H4 (cell line): Measurements from ENCODE around the gene ROR2. TPM values are rescaled to one million over a fixed set of nuclear protein-coding genes. Genes with fewer than 3 reads are reported as not detected.

Source experiments
- DNase-seq: peaks from one replicate; pipeline ENCODE4 v3.0.0-alpha.2; 2015; ENCODE audit warnings: low spot score
- total RNA-seq: library from RNA; depleted of rRNA; stranded (reverse); fragments of >200 nt; shearing (Covaris generic); gene quantifications from 2 replicates; pipeline ENCODE4 v1.2.3, GENCODE V29; 2014

The ROR2 gene
- total RNA-seq, 1 experiment from 2014 or later, result 1.8 TPM

DNA sequence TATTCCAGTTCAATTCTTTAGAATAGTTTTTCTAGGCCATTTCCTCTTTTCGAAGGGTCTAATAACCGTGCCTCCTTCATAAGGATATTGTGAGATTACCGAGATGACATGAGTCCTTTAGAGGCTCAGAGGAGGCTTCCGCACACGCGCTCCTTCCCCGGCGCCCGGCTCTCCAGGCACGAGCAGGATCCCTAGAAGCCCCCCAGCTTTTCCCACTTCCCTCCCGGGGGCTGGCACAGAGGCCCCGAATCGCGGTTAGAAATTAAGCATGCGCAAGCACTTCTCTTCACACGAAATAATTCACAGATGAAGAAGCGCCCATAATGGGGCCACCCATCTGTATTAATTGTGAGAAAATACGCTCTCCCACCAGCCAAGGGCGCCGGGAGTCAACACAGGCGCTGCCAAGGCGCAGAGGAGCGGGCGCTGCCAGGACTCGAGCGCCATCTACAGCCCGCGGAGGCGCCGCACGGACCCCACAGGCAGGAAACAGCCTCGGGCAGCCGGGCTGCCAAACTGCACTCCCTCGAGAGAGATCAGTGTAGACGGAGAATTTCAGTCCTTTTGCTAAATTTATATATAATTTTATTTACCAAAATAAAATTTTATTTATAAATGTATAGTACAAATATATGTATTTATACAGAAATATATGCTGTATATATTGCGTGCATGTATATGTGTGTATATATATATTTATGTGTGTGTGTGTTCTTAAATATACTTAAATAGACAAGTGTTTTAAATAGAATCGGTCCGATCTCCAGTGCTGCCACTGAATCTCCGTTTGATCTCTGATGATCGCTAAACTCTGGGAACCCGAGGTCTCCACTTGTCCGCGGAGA lies 268.3 kb downstream of the ROR2 start:
- peak; percentile 44 for DNase-seq

GRCh38 chr9:91680998-91681397 lies 269.0 kb downstream of the ROR2 start:
- DNase-seq, result no peak

DNA sequence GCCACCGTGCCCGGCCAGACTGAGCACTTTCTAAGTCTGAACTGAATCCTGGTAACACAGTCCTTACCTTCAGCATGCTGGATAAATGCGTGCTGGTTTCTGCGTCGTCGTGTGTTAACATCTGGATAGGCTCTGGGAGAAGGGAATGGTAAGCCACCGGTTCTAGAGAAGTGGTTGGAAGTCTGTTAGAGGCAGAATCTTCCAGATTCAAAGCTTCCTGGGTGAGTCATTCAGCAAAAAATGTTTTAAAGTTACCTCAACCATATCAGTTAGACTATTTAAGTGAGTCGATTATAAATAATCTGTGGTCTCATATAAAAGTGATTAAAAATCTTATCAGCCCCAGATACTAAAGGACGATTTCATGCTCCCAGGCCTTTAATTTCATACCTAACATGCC lies 269.9 kb downstream of the ROR2 start:
- no peak for DNase-seq

GRCh38 chr9:91678807-91679580 lies 271.0 kb downstream of the ROR2 start:
- DNase-seq, result no peak

GRCh38 chr9:91677822-91678436 lies 272.1 kb downstream of the ROR2 start:
- no peak for DNase-seq

DNA sequence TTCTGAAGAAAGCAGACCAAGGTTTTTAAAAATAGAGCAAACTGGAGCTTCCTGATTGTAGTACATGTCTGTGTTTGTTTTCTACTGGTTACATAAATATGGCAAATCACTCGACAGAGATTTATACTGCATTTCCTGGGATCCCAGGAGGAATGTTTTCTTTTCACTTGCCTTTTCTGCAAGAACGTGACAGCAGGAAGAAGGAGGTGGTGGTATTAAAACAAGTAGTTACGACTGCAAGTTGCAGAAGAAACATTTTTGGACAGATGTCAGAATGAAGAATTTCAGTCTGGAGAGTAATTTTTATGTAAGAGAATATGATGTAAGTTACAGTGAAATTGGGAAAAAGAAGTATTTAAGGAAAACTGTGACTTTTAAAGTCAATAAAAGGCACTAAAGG lies 272.7 kb downstream of the ROR2 start:
- DNase-seq, result no peak

DNA sequence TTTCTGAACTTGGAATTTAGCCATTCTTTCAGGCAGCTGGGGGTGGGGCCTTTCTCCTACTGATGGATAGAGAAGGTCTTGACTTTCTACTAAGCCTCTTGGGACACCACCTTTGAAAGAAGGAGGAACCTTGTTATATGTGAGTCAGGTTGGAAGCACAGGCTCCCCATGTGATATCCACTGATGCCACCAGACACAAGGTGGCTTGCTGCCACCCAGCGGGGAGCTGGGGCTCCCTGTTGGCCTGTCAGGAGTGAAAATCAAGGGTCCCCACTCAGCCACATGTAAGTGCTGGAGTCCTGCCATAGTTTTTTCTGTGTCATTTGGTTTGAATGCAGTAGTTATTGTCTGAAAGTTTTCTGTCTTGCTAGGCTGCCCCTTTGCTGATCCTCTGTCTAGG lies 274.0 kb downstream of the ROR2 start:
- DNase-seq, result peak; percentile 36

DNA sequence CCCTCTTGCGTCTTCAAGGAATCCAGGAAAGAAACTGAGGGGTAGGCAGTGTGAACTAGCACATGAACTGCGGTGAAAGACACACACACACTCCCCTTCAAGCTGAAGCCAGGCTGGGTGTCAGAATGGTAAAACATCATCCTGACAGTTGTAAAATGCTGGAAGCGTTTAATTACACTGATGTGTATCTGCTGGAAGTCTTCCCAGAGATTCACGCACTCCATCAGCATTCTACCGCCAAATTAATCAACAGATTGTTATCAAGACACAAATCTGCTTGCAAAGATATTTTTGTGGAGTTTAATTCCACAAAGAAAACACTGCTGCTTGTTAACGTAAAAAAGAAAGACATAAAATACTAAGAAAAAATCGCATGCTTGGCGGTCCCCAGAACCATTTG lies 285.4 kb downstream of the ROR2 start:
- no peak for DNase-seq

DNA sequence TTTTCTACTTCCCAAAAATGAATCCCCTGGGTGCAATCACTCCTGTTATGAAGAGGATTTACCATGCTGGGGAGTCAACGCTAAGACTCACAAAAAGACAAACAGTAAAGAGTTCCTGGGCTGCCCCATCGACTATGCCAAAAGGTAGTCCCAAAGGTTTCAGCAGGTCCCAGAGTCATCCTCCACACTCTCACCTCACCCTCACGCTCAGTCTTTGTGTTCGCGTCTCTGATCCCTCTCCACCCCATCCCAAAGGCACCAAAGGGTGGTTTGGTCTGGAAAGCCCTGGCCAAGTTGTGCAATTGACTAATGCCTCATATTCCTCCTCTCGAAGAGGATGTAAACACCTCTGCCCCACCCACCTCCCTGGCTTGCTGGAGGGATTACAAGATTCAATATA lies 286.2 kb downstream of the ROR2 start:
- DNase-seq, result no peak

DNA sequence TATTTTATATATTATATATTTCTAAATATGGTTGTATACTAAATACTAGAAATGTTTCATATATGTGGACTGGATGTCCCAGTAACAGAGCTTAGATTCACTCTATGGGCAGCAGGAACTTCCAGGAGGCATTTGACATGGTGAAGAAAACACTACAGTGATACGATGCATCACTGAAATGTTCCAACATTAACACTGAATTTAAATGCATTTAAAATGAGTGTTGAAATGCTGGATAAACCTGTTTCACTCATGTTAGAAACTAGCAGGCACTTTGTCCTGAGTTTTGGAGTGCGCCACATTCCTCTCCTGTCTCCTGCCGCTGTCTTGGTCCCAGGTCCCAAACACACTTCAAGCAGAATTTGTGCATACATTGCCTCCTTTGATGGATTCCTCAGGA lies 288.6 kb downstream of the ROR2 start:
- DNase-seq, result no peak

DNA sequence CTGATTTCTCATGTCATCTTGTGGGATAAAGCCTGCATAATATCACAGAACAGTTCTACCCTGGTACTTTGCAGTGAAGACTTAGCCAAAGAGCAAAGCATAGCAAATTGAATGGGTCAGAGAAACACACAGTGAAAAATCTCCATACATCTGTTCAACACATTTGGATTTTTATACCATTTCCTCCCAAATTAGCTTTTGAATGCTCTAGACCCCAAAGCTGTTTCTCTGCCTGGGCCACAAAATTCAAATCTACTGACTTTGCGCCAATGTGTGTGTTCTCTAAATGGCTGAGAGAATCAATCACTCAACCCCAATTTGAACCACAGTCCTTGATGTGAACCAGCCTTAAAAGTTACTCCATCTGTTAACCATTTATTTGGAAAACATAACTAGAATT lies 289.5 kb downstream of the ROR2 start:
- no peak for DNase-seq

DNA sequence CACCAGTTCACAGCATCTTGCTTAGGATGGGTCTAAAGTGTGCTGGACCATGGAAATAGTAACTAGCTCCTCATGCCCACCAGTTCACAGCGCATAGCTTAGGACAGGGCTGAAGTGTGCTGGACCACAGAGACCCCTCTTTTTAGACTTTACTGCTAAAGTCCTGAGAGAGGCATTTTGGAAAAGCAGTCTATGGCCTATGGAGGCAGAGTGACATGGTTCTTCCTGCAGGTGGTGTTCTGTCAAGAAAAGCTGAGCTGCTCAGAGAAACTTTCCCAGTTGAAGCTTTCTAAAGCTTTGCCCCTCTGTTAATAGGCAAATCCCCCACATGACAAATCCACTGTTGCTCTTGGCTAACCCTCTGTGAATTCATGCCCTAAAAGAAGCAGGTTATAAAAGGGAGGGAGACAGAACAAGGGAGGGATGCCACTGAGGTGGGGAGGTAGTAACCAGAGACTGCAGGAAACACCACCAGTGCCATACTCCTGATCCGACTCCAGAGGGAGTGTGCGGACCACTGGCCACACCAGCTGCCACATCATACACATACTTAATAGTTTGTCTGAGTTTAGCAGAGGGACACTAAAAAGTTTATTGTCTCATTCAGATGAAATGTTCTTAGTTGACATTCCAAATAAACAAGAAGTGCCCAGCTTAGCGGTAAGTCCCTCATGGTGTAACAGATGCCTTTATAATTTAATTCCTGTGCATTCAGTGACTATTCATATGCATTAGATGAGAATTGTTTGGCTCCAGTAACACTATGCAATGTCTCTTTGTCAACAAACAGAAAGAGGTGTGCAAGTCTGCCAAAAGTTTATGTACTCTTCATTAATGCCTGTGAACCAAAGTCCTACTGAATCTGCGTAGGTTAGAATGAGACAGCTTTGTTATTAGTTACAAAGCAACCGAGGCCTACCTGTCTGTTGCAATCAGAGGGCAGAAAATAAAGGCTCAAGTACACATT lies 290.2 kb downstream of the ROR2 start:
- DNase-seq, result no peak

DNA sequence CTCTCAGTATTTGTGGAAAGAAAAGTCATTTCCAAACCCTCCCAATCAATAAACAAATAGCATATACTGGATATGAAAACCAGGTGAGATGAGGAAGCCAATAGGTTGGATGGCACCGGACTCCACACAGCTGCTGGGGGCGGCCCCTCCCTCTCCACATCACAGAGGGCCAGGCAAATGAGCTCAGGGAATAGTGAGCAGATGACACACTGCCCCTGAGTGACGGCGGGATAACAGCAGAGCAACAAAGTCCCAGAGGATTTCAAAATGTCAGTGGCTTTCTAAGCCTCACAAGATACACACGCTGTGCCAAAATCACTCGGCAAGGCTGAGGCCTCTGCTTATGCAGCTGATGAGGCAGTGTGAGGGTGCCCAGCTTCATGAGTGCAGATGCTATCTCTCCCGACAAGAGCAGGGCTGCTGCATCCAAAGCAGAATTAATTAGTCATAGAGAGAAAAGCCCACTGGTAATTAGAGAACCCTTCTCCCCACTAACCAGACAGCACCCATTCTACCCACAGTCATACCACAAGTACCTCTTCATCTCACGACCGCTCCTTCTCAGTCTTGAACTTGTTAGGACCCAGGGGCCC lies 291.4 kb downstream of the ROR2 start:
- no peak for DNase-seq

DNA sequence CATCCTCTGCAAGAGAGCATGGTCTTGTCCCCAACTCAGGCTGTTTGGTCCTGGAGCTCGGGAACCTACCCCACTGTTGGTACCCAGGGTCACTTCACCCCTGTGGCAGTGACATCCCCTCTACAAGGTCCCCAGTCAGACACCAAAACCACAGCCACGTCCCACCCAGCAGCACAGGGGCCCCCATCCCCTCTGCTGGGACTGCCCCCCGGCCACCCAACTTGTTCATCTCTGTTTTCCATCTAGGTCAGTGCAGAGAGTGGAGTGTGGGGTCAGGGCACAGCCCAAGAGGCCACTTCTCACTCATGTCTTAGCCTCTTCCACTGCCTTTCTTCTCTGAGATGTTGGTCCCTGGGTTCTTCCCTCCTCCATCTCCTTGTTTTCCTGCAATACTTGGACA lies 292.5 kb downstream of the ROR2 start:
- no peak for DNase-seq

GRCh38 chr9:91655658-91656057 lies 294.4 kb downstream of the ROR2 start:
- no peak for DNase-seq

- DNase-seq, result no peak
Observed at GRCh38 chr9:91655215-91655614, 294.8 kb downstream of the ROR2 start.

GRCh38 chr9:91654527-91654926 lies 295.5 kb downstream of the ROR2 start:
- no peak for DNase-seq

GRCh38 chr9:91647371-91647770 lies 302.7 kb downstream of the ROR2 start:
- DNase-seq, result no peak

GRCh38 chr9:91646702-91647101 lies 303.3 kb downstream of the ROR2 start:
- no peak for DNase-seq

- DNase-seq, result no peak
Observed at GRCh38 chr9:91644433-91644832, 305.6 kb downstream of the ROR2 start.

GRCh38 chr9:91643481-91644077 lies 306.4 kb downstream of the ROR2 start:
- no peak for DNase-seq
